ENCODE measurements around the gene MOXD1.
A peak's percentile ranks its signal among the peaks of the same experiment; 100 is the strongest.

MOXD1 gene

GRCh38 chr6:132412656-132413498 is 11.6 kb upstream of the MOXD1 start:
- H3K4me3 Mint-ChIP-seq = no peak overlapping the region
- no peaks in the 10 kb centered on the region for H3K36me3 Mint-ChIP-seq (ENCODE audit: insufficient read depth)
- H3K27ac Mint-ChIP-seq (ENCODE audit: low read depth) = no peak overlapping the region
- ATAC-seq (replicated peaks; ENCODE audit: extremely low read depth, poor library complexity, severe bottlenecking) = no peak
- no peaks in the 10 kb centered on the region for H3K4me1 Mint-ChIP-seq
- no peaks in the 10 kb centered on the region for H3K9me3 Mint-ChIP-seq
- peaks cover 66% of the 10 kb centered on the region for H3K27me3 Mint-ChIP-seq
- DNase-seq (ENCODE audit: low spot score in 2 of 2) = no peak

GRCh38 chr6:132411296-132411695 is 10.0 kb upstream of the MOXD1 start:
- H3K4me3 Mint-ChIP-seq = no peak overlapping the region
- ATAC-seq (replicated peaks; ENCODE audit: extremely low read depth, poor library complexity, severe bottlenecking) (no peak), DNase-seq (ENCODE audit: low spot score in 2 of 2) (no peak)
- H3K27ac Mint-ChIP-seq (ENCODE audit: low read depth) = no peak overlapping the region
- H3K36me3 Mint-ChIP-seq (ENCODE audit: insufficient read depth) = no peaks in the 10 kb centered on the region
- H3K4me1 Mint-ChIP-seq = no peaks in the 10 kb centered on the region
- no peaks in the 10 kb centered on the region for H3K9me3 Mint-ChIP-seq
- peaks cover 51% of the 10 kb centered on the region for H3K27me3 Mint-ChIP-seq

- Mint-ChIP-seq H3K36me3 (ENCODE audit: insufficient read depth) (no peaks in the 10 kb centered on the region), H3K4me1 (no peaks in the 10 kb centered on the region), H3K27me3 (peaks cover 46% of the 10 kb centered on the region), H3K27ac (ENCODE audit: low read depth) (no peak overlapping the region), H3K4me3 (no peak overlapping the region), H3K9me3 (no peaks in the 10 kb centered on the region)
- no peak for ATAC-seq (replicated peaks; ENCODE audit: extremely low read depth, poor library complexity, severe bottlenecking)
- DNase-seq (ENCODE audit: low spot score in 2 of 2) = no peak
These were observed 9.6 kb upstream of the MOXD1 start for GRCh38 chr6:132410830-132411229.

- no peak overlapping the region for H3K27ac Mint-ChIP-seq (ENCODE audit: low read depth)
- no peaks in the 10 kb centered on the region for H3K9me3 Mint-ChIP-seq
- H3K4me3 Mint-ChIP-seq = no peak overlapping the region
- ATAC-seq (replicated peaks; ENCODE audit: extremely low read depth, poor library complexity, severe bottlenecking) (no peak), DNase-seq (ENCODE audit: low spot score in 2 of 2) (no peak)
- peaks cover 44% of the 10 kb centered on the region for H3K27me3 Mint-ChIP-seq
- H3K36me3 Mint-ChIP-seq (ENCODE audit: insufficient read depth) = no peaks in the 10 kb centered on the region
- H3K4me1 Mint-ChIP-seq = peaks cover 5% of the 10 kb centered on the region
These were observed 4.1 kb upstream of the MOXD1 start for GRCh38 chr6:132405143-132405915.

GRCh38 chr6:132404736-132405135 is 3.5 kb upstream of the MOXD1 start:
- DNase-seq (ENCODE audit: low spot score in 2 of 2) = no peak
- H3K9me3 Mint-ChIP-seq = no peaks in the 10 kb centered on the region
- no peak overlapping the region for H3K27ac Mint-ChIP-seq (ENCODE audit: low read depth)
- peaks cover 5% of the 10 kb centered on the region for H3K4me1 Mint-ChIP-seq
- H3K4me3 Mint-ChIP-seq = no peak overlapping the region
- ATAC-seq (replicated peaks; ENCODE audit: extremely low read depth, poor library complexity, severe bottlenecking) = no peak
- H3K27me3 Mint-ChIP-seq = peaks cover 46% of the 10 kb centered on the region
- no peaks in the 10 kb centered on the region for H3K36me3 Mint-ChIP-seq (ENCODE audit: insufficient read depth)

- Mint-ChIP-seq H3K9me3 (no peaks in the 10 kb centered on the region), H3K27me3 (peaks cover 50% of the 10 kb centered on the region), H3K4me1 (peaks cover 5% of the 10 kb centered on the region), H3K36me3 (ENCODE audit: insufficient read depth) (no peaks in the 10 kb centered on the region), H3K27ac (ENCODE audit: low read depth) (no peak overlapping the region), H3K4me3 (no peak overlapping the region)
- DNase-seq (ENCODE audit: low spot score in 2 of 2) (no peak), ATAC-seq (replicated peaks; ENCODE audit: extremely low read depth, poor library complexity, severe bottlenecking) (no peak)
These were observed 3.1 kb upstream of the MOXD1 start for GRCh38 chr6:132404330-132404729.

- H3K36me3 Mint-ChIP-seq (ENCODE audit: insufficient read depth) = no peaks in the 10 kb centered on the region
- ATAC-seq (replicated peaks; ENCODE audit: extremely low read depth, poor library complexity, severe bottlenecking) = no peak
- DNase-seq (ENCODE audit: low spot score in 2 of 2) = no peak
- H3K4me3 Mint-ChIP-seq = peak overlapping the region; percentile 52
- peaks cover 67% of the 10 kb centered on the region for H3K27me3 Mint-ChIP-seq
- no peaks in the 10 kb centered on the region for H3K9me3 Mint-ChIP-seq
- H3K27ac Mint-ChIP-seq (ENCODE audit: low read depth) = no peak overlapping the region
- peaks cover 5% of the 10 kb centered on the region for H3K4me1 Mint-ChIP-seq
These were observed 477 bp upstream of the MOXD1 start for GRCh38 chr6:132401618-132402285.

GRCh38 chr6:132400555-132400882 is 756 bp downstream of the MOXD1 start:
- Mint-ChIP-seq H3K9me3 (no peaks in the 10 kb centered on the region), H3K27me3 (peaks cover 80% of the 10 kb centered on the region), H3K4me3 (peak overlapping the region; percentile 50), H3K4me1 (peaks cover 5% of the 10 kb centered on the region), H3K36me3 (ENCODE audit: insufficient read depth) (no peaks in the 10 kb centered on the region), H3K27ac (ENCODE audit: low read depth) (no peak overlapping the region)
- DNase-seq (ENCODE audit: low spot score in 2 of 2) = no peak
- ATAC-seq (replicated peaks; ENCODE audit: extremely low read depth, poor library complexity, severe bottlenecking) = no peak

GRCh38 chr6:132399376-132400074 is 1.8 kb downstream of the MOXD1 start:
- ATAC-seq (replicated peaks; ENCODE audit: extremely low read depth, poor library complexity, severe bottlenecking) (no peak), DNase-seq (ENCODE audit: low spot score in 2 of 2) (no peak)
- no peaks in the 10 kb centered on the region for H3K36me3 Mint-ChIP-seq (ENCODE audit: insufficient read depth)
- no peak overlapping the region for H3K4me3 Mint-ChIP-seq
- H3K9me3 Mint-ChIP-seq = peaks cover 9% of the 10 kb centered on the region
- peaks cover 5% of the 10 kb centered on the region for H3K4me1 Mint-ChIP-seq
- peaks cover 87% of the 10 kb centered on the region for H3K27me3 Mint-ChIP-seq
- no peak overlapping the region for H3K27ac Mint-ChIP-seq (ENCODE audit: low read depth)

DNA sequence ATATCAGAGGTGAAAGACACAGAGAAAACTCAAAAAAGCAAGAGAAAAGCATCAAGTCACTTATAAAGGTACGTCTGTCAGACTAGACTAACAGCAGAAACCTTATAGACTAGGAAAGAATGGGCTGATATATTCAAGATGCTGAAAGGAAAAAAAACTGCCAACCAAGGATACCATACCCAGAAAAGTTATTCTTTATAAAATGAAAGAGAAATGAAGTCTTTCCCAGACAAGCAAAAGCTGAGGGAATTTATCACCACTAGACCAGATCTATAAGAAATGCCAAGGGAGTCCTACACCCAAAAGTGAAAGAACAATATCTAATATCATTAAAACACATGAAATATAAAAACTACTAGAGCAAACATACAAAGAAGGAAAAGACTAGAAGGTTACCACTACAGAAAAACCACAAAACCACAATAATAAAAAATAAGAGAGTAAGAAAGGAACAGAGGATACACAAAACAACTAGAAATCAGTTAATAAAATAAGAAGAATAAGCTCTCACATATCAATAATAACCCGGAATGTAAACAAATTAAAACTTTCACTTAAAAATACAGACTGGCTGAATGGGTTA is 6.2 kb downstream of the MOXD1 start:
- Mint-ChIP-seq H3K36me3 (ENCODE audit: insufficient read depth) (peaks cover 3% of the 10 kb centered on the region), H3K4me3 (no peak overlapping the region), H3K27ac (ENCODE audit: low read depth) (no peak overlapping the region), H3K9me3 (peaks cover 15% of the 10 kb centered on the region), H3K4me1 (no peaks in the 10 kb centered on the region), H3K27me3 (peaks cover 54% of the 10 kb centered on the region)
- ATAC-seq (replicated peaks; ENCODE audit: extremely low read depth, poor library complexity, severe bottlenecking) = no peak
- DNase-seq (ENCODE audit: low spot score in 2 of 2) = no peak

DNA sequence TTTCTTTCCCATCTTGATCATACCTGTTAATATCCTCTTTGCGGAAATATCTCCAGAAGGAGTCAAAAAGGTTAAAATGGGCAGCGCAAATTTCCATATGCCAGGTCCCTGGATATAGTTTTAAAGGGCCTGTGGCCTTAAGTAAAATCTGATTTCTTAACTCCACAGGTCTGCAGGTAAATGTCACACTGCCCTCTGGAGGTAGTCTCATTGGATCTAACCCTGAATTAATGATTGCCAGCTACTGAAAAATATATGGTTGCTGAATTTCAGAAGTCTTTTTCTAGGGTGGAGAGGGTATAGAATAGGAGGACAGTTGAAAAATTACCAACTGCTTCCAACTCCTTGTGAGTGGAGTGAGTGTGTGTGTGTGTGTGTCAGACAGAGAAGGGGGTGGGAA is 8.5 kb downstream of the MOXD1 start:
- Mint-ChIP-seq H3K27ac (ENCODE audit: low read depth) (no peak overlapping the region), H3K36me3 (ENCODE audit: insufficient read depth) (peaks cover 3% of the 10 kb centered on the region), H3K27me3 (peaks cover 42% of the 10 kb centered on the region), H3K9me3 (peaks cover 15% of the 10 kb centered on the region), H3K4me1 (no peaks in the 10 kb centered on the region), H3K4me3 (no peak overlapping the region)
- DNase-seq (ENCODE audit: low spot score in 2 of 2) = no peak
- no peak for ATAC-seq (replicated peaks; ENCODE audit: extremely low read depth, poor library complexity, severe bottlenecking)

DNA sequence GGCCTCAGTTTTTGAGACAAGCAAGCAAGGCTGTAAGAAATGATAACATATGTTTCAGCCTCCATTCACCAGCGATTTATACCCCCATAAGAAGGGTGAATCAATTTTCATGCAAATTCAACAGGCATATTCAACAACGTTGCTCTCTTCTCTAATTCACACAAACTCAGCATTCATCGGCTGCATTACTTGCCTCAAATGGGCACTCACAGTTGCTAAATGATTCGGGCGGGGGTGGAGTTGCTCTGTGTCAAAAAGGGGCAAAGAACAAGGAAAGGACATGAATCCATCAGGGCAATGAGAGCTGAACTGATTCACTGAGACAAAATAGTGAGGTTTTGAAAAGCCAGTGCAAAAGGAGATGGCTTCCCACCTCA is 9.0 kb downstream of the MOXD1 start:
- H3K36me3 Mint-ChIP-seq (ENCODE audit: insufficient read depth) = peaks cover 3% of the 10 kb centered on the region

More for the DNA sequence above, 9.0 kb downstream of the MOXD1 start:
- ATAC-seq (replicated peaks; ENCODE audit: extremely low read depth, poor library complexity, severe bottlenecking) (no peak), DNase-seq (ENCODE audit: low spot score in 2 of 2) (no peak)
- Mint-ChIP-seq H3K27ac (ENCODE audit: low read depth) (no peak overlapping the region), H3K27me3 (peaks cover 36% of the 10 kb centered on the region), H3K9me3 (peaks cover 15% of the 10 kb centered on the region), H3K4me1 (no peaks in the 10 kb centered on the region), H3K4me3 (no peak overlapping the region)

Data from central memory CD8-positive, alpha-beta T cell (primary cell).